K562 (cell line): ENCODE results near the gene RWDD3. TPM values are rescaled to one million over a fixed set of nuclear protein-coding genes. Genes with fewer than 3 reads are reported as not detected.

ENCODE experiments used
- ATF2 ChIP-seq: sonication (generic); formaldehyde crosslinking; IDR thresholded peaks from 2 replicates; pipeline ENCODE4 v1.8.1; 2022; ENCODE audit warnings: missing genetic modification reagents
- BACH1 ChIP-seq: fragments of 200-800 bp; sonication (Bioruptor generic); IDR thresholded peaks from 2 replicates; pipeline ENCODE4 v1.6.1; 2016; ENCODE audit warnings: missing genetic modification characterization, missing compliant biosample characterization
- CREM ChIP-seq: IDR thresholded peaks from 2 replicates; pipeline ENCODE4 v1.6.1; 2014; ENCODE audit warnings: antibody characterized with exemption, low read depth
- E2F3 ChIP-seq: fragments of 250-450 bp; sonication (Bioruptor Pico); IDR thresholded peaks from 2 replicates; pipeline ENCODE4 v1.4.0; 2020; ENCODE audit warnings: mild to moderate bottlenecking
- FOSL1 ChIP-seq: fragments of 200-800 bp; sonication (Bioruptor generic); conservative IDR thresholded peaks from 2 replicates; pipeline ENCODE4 v1.6.1; 2016; ENCODE audit warnings: missing genetic modification characterization, missing compliant biosample characterization
- HCFC1 ChIP-seq: IDR thresholded peaks from 2 replicates; pipeline ENCODE4 v1.6.1; 2012; ENCODE audit warnings: low read depth, low read length, improper control_type of control experiment
- HNRNPLL ChIP-seq: fragments of 200-400 bp; formaldehyde crosslinking; IDR thresholded peaks from 2 replicates; pipeline ENCODE4 v1.6.1; 2017; ENCODE audit warnings: low read length, low read depth, mild to moderate bottlenecking; ENCODE audit not compliant: poor library complexity, severe bottlenecking
- HOMEZ ChIP-seq: fragments of 250-450 bp; sonication (Bioruptor Pico); IDR thresholded peaks from 2 replicates; pipeline ENCODE4 v1.4.0; 2020; ENCODE audit warnings: mild to moderate bottlenecking, moderate library complexity
- MCM5 ChIP-seq: fragments of 450-650 bp; IDR thresholded peaks from 2 replicates; pipeline ENCODE4 v1.6.1; 2016; ENCODE audit warnings: low read depth
- MLLT1 ChIP-seq, 2 experiments: fragments of 450-650 bp; IDR thresholded peaks; 2 replicates each; pipeline ENCODE4 v1.6.1; 2016
- NR0B1 ChIP-seq: fragments of 450-650 bp; IDR thresholded peaks from one replicate; pipeline ENCODE4 v1.6.1; 2018; ENCODE audit warnings: mild to moderate bottlenecking, moderate library complexity; ENCODE audit not compliant: partially characterized antibody
- RAD21 ChIP-seq, 2 experiments: fragments of 250-450 bp in 1 of 2; fragments of 450-650 bp in 1 of 2; sonication (Bioruptor Pico) in 1 of 2; formaldehyde crosslinking in 1 of 2; IDR thresholded peaks in 1 of 2; conservative IDR thresholded peaks in 1 of 2; 2 replicates each; pipeline versions ENCODE4 v1.4.0 to v1.8.0; 2020 to 2022; ENCODE audit warnings: mild to moderate bottlenecking in 2 of 2, moderate library complexity in 1 of 2
- RAD51 ChIP-seq: fragments of 450-650 bp; IDR thresholded peaks from 2 replicates; pipeline ENCODE4 v1.7.1; 2016; ENCODE audit warnings: low read depth, mild to moderate bottlenecking, borderline replicate concordance
- SETDB1 ChIP-seq: IDR thresholded peaks from one replicate; pipeline ENCODE4 v1.6.1; 2012; ENCODE audit warnings: low read length, control low read depth, inconsistent platforms
- U2AF1 ChIP-seq: fragments of 200-400 bp; formaldehyde crosslinking; optimal IDR thresholded peaks from 2 replicates; pipeline ENCODE3; 2017; ENCODE audit warnings: mild to moderate bottlenecking, low read depth, low read length, moderate library complexity
- ZBTB17 ChIP-seq: fragments of 450-650 bp; formaldehyde crosslinking; IDR thresholded peaks from 2 replicates; pipeline ENCODE4 v1.4.0; 2020; ENCODE audit warnings: mild to moderate bottlenecking
- ZBTB43 ChIP-seq: sonication (generic); formaldehyde crosslinking; IDR thresholded peaks from 2 replicates; pipeline ENCODE4 v1.8.0; 2023; ENCODE audit warnings: mild to moderate bottlenecking, missing genetic modification reagents
- ZNF143 ChIP-seq: sonication (generic); formaldehyde crosslinking; IDR thresholded peaks from 2 replicates; pipeline ENCODE4 v1.9.0; 2022; ENCODE audit warnings: mild to moderate bottlenecking, missing genetic modification reagents
- ZNF277 ChIP-seq: fragments of 250-450 bp; sonication (Bioruptor Pico); IDR thresholded peaks from 2 replicates; pipeline ENCODE4 v1.8.0; 2022; ENCODE audit warnings: inconsistent platforms, mild to moderate bottlenecking, moderate library complexity, borderline replicate concordance
- polyA plus RNA-seq, 8 experiments: library from polyadenylated mRNA; depleted of rRNA in 4 of 8; stranded (reverse) in 5 of 8; unstranded in 3 of 8; fragments of >200 nt; fragmentation: Nextera tagmentation in 2 of 8; fragmentation: Illumina TruSeq in 1 of 8; extraction: Ambion mirVana in 2 of 8; extraction: Trizol in 1 of 8; gene quantifications; 2 replicates each; pipeline versions ENCODE4 v1.2.1 to v1.2.3, GENCODE V29; 2011 to 2014; ENCODE audit warnings: inconsistent platforms in 1 of 8, missing spikeins in 1 of 8
- total RNA-seq, 7 experiments: library from RNA; depleted of rRNA in 6 of 7; stranded (reverse); fragments of >200 nt in 6 of 7; fragmentation: Illumina TruSeq in 2 of 7; extraction: Trizol in 2 of 7; gene quantifications; 2 replicates each; pipeline versions ENCODE4 v1.2.1 to v1.2.3, GENCODE V29; 2011 to 2021; ENCODE audit warnings: low replicate concordance in 1 of 7

Gene RWDD3
- total and polyA plus RNA-seq, 9 of the 15 experiments (the other 6 are each of a cell fraction or from before 2014, with no cell fraction given) = 21.6 to 65.0 (median 34.9) TPM

GRCh38 chr1:95233737-95234500 is at the start of gene RWDD3 (continued):
- TF ChIP-seq NR0B1 = no peak
- peak; percentile 81 for TF ChIP-seq U2AF1
- no peak for TF ChIP-seq BACH1 (tag)
- no peak for TF ChIP-seq MLLT1 (IDR thresholded peaks at IDR 0.05)
- TF ChIP-seq HCFC1 = no peak
- TF ChIP-seq ATF2 (CRISPR knock-in tag) = peak; percentile 40; the same call in 1 of the 2 replicates
- TF ChIP-seq RAD21 (CRISPR knock-in tag; conservative IDR thresholded peaks at IDR 0.05 in 1 of 2, IDR thresholded peaks at IDR 0.05 in 1 of 2) = peak; percentile 94 to 98
- TF ChIP-seq ZNF277 (CRISPR knock-in tag) = no peak
- peak; percentile 33; the same call in 1 of the 2 replicates for TF ChIP-seq ZNF143
- TF ChIP-seq ZBTB43 (CRISPR knock-in tag) = no peak
- no peak for TF ChIP-seq RAD51
- TF ChIP-seq HNRNPLL = peak; percentile 84
- no peak; the same call in 1 of the 2 replicates for TF ChIP-seq CREM
- TF ChIP-seq HOMEZ = peak; percentile 63; the same call in 1 of the 2 replicates
- TF ChIP-seq ZBTB17 (CRISPR knock-in tag) = no peak
- TF ChIP-seq SETDB1 = no peak
- 0 out of 2 replicates have a peak, but pooled peaks have one; percentile 47 for TF ChIP-seq E2F3 (CRISPR knock-in tag)
- TF ChIP-seq FOSL1 (tag) = no peak
- TF ChIP-seq MCM5 = no peak
